Measurements from ENCODE around the gene PEX16. TPM values are rescaled to one million over a fixed set of nuclear protein-coding genes. Genes with fewer than 3 reads are reported as not detected.

The PEX16 gene
- total RNA-seq (2014; rRNA removed), result 28.1 and 29.1 TPM in 2 replicates
- polyA plus RNA-seq (2012), result 25.2 TPM

DNA sequence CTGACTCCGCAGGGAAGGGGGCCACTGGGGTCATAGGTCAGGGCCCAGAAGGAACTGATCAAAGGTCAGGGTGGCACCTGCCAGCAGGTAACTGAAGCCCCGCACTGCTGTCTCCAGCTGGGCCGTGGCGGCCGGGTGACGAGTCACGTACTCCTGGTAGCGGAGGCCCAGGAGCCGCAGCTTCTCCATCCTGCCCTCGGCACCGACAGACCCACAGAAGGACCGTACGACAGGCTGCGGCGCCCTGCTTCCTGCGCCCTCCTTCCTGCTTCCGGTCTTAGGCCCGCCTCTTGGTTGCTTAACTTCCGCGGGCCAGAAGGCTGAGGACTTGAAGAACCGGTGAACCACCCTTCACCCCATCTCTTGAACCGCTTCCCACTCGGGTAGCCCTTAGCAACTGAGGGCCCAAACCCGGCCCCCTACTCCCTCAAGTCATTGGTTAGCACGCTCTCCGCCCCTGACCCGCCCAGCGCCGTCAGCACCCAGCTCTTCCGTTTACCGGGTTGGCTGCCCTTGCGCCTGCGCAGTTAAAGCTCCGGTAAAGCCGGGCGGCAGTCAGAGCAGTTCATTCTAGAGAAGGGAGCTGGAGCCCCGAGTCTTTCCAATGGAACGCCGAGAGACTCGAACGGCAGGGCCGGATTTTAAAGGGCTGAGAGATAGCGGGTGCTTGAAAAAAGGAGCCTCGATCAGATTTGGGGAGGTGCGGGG is at the start of gene PEX16:
TSS of gene PEX16 (minus strand) at position 255 of the 708 bp plus-strand sequence. CDS start at position 189, 66 bp downstream.
- DNase-seq (ENCODE audit: low read depth), result peak; percentile 98

DNA sequence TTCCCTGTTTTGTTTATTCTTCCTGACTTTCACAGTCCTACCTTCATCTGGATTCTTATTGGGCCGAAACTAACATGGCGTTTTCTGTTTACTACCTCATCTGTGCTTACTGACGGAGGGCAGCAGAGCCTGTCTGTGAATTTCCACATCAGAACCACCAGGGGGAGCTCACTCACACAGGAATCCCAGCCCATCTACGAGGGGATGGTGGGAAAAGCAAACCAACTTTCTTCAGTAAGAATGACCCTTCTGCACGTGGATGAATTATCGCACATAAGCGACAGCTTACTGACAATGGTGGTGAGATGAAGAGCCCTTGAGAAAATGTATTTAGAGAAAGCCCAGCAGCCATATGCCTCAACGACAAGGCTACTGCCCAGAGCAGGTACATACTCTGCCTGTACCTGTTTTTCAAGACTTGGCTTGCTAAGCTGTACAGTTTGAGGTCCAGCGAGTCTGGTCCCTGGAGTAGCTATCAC is 47.3 kb upstream of the PEX16 start:
- peak; percentile 70 for DNase-seq (ENCODE audit: low read depth)

DNA sequence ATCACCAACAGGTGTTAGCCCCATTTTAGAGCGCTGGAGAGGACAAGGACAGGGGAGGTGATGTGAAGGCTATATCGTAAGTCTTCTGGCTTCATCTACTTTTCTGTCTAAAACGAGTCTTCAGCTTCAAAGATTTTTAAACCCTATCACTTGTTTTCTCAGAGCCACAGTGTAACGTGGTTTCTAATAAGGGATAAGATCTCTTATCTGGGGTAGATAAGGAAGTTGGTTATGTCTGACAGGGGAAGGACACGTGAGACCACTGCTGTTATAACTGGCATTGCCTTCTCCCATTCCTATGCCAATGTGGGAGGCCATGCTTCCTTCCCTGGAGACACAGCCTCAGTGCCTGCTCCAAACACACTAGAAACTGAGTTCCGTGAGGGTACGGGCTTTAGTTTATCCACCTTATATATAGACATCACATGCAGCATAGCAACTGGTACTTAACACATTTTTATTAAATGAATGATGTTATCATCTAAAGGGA is 44.1 kb upstream of the PEX16 start:
- no peak for DNase-seq (ENCODE audit: low read depth)

DNA sequence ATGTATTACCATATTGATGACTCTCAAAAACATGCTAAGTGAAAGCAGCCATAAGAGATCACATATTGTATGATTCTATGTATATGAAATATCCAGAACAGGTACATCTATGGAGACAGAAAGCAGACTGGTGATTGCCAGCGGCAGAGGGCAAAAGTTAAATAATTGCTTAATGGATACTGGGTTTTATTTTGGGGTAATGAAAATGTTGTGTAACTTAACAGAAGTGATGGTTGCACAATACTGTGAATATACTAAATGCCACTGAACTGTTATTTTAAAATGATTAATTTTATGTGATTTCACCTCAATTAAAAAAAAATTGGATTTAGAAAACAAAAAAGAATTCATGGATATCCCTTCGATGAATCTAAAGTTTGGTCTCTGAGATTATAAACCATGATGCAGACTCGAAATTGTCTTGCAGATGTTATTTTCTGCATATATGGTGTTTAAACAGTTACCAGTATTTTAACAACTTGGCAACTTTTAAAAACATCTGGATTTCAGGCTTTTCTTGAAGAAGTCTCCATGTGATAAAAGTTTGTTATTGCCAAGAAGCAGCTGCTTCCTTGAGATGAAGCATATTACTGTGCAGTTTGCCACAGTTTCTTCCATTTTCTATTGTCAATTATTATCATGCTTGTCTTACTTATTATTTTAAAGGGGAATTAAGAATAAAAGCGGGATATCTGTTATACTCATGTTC is 42.9 kb upstream of the PEX16 start:
- DNase-seq (ENCODE audit: low read depth), result no peak

DNA sequence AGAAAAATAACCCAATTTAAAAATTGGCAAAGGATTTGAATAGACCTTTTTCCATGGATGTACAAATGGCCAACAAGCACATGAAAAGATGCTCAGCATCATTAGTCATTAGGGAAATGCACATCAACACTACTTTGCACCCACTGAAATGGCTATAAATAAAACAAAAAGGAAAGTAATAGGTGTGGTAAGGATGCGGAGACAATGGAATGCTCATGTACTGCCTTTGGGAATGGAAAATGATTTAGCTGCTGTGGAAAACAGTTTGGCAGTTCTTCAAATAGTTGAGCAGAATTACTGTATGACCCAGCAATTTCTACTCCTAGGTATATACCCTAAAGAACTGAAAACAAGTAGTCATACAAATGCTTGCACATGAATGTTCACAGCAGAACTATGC is 42.2 kb upstream of the PEX16 start:
- DNase-seq (ENCODE audit: low read depth), result peak; percentile 5

DNA sequence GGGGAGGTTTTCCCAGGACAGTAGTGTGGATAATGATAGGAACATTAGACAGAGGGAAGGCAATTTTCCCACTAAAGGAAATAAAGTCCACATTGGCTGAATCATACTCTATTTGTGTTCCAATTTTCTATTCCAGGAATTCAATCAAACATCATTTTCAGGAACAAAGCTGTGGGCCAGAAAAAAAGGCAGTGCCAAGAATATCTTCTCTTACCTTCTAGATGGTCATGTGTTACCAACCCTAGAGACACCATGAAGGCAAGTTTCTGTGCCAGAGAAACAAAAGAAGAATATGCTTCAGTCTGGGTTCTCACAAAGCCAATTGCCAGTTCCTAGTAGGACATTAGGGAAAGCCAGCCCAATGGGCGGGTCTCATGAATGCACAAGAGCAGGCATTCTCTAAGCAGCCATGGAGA is 32.3 kb upstream of the PEX16 start:
- no peak for DNase-seq (ENCODE audit: low read depth)

DNA sequence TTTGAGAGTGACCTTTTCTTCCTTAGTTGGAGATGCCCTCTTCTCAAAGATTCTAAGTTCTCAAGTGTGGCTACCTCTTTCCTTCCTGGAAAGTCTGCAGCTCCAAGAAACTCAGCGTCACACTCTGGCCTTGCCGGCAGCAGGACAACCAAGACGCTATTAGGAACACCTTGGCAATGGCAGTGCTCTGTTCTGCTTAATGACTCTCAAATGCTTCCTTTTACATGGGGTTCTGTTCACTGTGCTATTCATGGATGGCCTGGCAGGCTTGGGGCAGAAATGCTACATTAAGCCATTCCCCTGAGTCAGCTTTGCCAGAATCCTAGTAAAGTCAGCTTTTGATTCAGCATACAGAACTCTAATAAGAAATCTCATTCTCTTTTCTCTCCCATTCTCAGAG is 30.7 kb upstream of the PEX16 start:
- no peak for DNase-seq (ENCODE audit: low read depth)

DNA sequence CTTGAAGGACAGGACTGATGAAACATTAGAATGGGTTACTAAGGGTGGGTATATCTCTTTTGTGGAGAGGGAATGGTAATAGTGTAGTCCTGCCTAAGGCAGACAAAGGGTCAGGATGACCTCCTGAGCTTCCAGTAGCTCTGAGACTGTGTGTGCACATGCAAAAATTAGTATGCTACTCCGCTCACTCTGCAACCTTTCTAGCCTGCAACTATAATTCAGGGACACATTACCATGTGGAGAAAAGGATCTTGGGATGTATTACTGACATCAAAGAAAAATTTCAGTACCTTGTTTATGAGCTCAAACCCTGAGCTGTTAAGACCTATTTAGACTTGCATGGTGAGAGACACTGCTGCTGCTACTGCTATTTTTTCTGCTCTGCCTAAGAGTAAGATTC is 30.2 kb upstream of the PEX16 start:
- DNase-seq (ENCODE audit: low read depth), result no peak

DNA sequence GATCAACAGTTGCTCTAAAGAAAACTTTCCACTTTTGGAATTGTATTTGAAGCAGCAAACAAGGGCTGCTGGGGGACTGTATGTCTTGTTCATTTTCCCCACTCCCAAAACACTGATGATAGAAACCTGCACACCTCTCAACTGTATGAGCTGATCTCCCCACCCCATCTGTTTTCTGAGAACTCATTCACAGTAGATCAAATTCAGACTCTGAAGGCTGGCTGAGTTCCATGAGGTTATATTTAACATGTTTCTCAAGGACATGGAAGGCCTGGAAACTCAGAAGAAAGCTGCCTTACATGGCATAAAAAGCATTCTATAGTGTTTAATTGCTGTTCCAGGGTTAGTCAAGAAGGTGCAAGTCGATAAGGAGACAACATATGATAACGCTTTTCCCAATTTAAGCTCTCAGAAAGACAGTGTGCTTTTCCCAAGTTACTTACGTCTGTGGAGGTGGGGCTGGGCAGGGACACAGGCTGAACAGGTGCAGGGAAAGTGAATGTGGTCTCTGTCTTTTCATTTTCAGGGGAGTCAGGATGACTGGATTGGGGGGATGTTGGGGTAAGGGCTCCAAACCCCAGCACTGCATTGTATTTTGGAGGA is 27.8 kb upstream of the PEX16 start:
- DNase-seq (ENCODE audit: low read depth), result no peak

DNA sequence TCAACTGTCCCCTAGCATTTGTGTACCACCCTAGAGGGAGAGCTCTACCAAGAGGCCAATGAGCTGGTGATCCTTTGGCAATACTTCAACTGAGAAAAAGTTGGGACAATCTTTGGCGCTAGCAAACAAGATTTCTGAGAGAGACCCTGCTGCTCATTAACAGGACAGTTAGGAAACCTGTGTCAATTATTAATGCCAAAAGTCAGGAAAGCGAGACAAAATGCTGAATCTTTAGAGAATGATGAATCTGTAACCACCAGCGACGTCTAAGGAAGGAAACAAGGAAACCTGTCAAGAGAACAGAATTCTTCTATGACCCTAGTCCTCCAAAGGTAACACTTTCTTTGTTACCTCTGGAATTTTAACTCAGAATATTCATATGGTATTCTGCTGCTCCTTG is 24.7 kb upstream of the PEX16 start:
- DNase-seq (ENCODE audit: low read depth), result no peak

DNA sequence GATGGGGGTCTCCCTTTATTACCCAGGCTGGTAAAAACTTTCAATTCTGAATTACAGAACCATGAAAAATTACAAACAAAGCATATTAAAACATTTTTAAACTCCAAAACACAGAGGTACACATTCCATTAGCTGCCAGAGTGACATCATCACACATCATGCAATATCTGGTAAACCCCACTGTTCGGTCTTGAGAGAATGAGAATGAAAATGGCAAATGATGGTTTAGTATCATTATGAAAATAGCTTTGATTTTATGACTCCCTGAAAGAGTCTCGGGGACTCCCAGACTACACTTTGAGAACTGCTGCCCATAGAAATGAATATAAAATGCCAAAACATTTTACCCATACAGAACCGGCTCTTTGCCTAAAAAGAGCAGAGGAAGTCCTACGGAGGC is 23.6 kb upstream of the PEX16 start:
- DNase-seq (ENCODE audit: low read depth), result no peak

DNA sequence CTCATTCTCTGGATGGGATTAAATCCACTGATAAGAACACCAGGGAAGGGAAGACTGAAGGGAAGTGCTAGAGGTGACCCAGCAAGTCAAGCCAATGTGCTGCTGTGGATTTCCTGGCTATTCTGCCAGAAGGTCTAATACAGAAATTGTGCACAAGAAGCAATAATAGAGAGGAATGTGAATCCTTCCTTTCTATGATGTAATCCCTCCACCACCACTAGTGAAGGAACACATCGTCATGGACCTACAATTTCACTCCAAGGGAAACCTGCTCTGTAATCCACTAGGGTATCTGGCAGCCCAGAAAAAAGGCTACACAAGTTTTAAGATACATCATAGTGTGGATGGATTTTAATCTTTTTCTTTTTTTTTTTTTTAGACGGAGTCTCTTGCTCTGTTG is 22.2 kb upstream of the PEX16 start:
- no peak for DNase-seq (ENCODE audit: low read depth)

DNA sequence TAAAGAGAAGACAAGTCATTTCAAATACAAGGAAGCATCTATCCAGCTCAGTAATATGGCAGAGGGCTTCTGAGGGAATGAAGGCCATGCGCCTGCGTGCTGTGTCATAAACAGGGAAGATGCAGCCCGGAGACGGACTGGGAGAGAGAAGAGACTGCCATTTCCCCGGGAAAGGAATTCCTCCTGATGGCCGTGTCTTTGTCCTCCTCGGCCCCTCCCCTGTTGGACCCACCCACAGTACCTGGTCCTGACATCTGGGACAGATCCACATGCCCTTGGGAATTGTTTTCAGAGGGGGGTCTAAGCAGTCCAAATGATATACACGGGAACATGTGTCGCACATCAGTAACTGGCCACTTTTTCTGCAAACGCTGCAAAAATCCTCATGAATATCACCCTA is 20.2 kb upstream of the PEX16 start:
- no peak for DNase-seq (ENCODE audit: low read depth)

DNA sequence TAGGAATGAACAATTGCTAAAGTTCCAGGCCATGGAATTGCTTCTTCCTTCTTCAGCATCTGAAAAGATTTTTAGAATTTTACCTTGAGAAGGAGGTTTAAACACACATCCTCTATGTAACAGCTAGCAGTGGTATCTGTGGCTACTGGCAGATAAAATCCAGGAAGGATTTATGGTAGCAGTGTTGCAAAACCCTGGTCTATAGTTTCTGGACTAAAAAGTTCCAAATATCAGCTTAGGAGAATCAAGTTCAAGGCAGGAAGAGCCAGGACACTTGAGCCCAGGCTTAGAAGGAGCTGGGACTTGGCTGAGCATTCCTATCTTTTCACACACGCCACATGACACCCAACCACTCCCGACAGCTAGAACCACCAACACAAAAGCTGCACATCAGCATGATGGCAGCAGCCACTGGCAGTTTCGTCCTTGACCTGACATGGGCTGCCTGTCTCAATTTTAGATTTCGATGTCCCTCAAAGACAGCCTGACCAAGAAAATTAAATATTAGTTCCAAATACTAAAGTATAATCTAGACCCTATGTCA is 18.9 kb upstream of the PEX16 start:
- DNase-seq (ENCODE audit: low read depth), result no peak

DNA sequence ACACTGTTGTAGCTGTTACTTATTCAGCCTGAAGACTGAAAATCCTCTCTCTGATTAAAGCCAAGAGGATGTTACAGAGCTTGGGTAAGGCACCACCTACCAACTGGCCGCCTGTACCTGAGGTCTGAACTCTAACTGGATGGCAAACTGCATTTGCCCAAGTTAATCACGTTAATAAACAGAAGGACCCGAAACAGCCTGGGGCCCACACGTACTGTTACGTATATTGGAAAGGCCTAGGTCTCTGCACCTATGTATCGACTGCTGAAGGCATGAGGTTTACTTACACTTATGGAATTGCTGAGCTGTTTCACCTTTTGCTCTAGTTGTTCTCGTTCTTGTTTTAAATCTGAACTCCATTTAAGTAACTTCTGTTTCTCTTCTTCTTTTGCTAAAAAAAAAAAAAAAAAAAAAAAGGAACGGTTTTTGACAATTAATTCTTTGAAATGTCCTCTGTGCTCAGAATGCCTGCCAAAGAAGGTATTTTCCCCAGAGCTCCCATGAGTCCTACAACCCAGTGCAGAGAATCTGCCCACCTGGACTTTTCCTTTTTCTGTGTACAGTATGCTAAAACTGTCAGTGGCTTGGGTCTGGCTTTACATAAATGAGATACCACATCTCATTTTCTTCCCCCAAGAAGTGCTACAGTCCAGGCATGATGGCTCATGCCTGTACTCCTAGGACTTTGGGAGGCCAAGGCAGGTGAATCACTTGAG is 17.8 kb upstream of the PEX16 start:
- DNase-seq (ENCODE audit: low read depth), result no peak

DNA sequence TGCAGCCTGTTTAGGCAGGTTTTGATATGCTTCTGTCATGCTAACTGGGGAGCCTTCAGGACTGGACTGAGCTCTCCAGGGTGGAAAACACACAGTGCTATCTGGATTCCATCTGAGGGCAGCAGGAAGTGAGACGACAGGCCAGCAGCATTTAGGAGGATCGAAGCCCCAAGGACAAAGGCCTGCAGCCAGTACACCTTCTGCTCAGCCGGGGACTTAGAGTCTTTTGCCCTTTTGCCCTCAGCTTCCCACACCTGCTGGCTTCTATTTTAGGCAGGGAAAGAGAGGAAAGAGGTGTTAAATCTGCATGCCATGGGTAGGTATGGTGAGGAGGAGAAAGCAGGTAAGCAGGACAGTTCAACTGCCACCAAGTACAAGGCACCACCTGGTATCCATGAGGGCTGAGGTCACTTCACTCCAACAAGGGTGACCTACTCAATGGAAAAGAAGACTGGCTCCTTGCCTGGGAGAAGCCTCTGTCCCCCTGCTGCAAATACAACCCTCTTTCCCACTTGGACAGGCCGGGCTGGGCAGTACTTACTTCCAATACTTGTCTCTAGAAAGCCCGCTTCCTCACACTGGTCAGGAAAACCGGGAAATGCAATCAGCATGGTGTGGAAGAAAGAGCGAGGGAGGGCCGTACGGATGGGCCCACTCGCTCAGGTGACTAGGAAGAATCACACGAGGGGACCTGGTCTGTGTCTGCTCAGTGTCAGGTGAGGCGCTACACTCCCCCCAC is 17.1 kb upstream of the PEX16 start:
- no peak for DNase-seq (ENCODE audit: low read depth)

DNA sequence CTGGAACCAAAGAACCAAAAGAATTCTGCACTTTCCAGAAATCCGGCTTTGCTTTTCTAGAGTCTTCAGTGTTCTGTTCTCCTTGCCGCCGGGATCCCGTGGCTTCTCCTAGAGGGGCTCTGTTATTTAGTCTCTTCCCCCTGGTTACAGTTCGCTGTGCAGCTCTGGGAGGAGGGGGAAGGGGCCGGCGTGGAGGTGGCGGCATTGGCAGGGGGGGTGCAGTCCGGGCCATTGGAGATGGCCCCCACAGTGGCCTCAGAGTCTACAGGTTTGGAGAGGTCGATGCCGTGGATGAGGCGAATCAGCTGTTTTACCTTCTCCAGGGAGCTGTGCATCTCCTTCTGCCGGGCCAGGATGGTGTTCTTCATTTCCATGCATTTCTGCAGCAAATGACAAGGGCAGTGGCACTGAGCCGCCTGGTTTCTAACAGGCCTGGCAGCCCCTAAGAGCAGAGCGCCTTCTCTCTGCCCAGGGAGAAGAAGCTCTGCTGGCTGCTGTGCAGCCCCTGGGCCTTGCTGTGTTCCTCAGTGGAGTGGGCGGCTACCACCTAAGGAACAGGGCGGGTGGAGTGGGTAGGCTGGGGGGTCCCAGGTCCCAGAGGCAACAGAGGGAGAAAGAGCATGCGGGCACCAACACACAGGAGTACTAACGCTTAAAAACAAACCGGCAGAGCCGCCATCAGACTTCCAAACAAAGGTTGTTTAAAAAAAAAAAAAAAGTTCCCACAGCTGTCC is 16.3 kb upstream of the PEX16 start:
- no peak for DNase-seq (ENCODE audit: low read depth)

DNA sequence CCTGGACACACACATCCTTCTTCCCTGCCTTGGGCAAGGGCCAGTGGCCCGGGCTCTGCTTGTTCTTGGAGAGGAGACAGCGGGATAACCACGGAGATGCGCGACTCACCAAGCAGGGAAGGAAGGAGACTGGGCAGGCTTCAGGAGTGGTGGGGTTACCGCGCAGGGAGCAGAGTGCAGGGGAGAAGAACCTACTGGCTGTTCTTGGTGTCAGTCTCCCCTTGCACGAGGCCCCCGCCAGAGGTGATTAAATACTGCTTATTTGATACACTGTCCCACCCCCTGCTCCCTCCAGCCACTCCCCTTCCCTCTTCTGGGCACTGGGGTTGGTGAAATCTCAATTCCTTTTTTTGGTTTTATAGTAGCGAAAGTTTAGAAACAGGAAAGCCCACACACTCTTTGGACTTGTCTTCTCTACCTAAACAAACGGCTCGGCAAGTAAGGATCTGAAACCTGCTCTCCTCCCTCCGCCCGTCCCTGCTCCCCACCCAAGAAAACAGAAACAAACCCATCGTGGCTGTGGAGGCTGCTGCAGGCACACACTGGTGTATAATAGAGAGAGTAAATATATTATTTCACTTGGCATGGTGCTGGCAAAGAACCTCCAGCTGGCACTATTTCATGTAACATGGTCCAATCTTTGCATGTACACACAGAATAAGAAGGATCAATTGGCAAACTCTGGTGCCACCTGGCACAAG is 15.6 kb upstream of the PEX16 start:
- DNase-seq (ENCODE audit: low read depth), result peak; percentile 44

DNA sequence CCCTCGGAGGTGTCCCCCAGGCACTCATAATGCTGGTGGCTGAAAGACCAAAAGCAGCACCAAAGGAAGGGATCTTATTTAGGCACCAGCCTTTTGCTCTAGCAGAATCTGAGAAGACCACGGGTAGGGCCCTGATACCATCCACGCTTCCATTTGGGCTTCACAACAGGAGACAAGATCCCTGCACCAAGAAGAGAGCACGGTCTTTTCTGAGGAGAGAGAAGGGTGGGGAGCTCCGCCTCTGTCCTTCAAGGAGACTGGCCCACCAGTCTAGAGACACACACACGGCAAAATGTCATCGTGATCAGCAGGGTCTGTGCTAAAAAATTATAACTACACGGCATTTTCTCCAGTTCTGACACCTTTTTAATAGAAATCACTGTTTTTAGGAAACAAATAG is 14.5 kb upstream of the PEX16 start:
- no peak for DNase-seq (ENCODE audit: low read depth)

DNA sequence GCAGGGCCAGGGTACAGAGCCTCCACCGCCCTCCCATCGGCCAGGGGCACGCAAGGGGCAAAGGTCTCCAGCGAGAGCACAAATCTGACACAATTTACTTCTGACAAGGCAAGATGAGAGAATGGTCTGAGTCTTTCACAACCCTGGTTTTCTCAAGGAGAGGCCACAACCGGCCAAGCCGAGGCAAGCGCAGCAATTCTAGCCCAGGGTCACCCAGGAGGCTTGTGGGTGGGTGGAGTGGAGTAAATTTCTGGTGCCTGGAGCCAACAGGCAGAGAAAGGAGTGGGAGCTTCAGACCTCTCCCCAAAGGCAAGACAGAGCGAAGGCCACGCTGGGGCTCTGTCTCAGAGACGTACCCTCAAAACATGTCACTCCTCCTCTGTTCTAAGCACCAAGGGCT is 14.1 kb upstream of the PEX16 start:
- DNase-seq (ENCODE audit: low read depth), result no peak
